IgD-negative memory B cell (primary cell): ENCODE results near the gene GSTO2. TPM values are rescaled to one million over a fixed set of nuclear protein-coding genes. Genes with fewer than 3 reads are reported as not detected.

ENCODE experiments used
- H3K27ac Mint-ChIP-seq, 3 donors: one replicate each; pipeline ENCODE4 v1.8.0; 2020 to 2022; ENCODE audit warnings: mild to moderate bottlenecking in 3 of 3, mixed read lengths in 3 of 3, moderate library complexity in 1 of 3
- H3K27me3 Mint-ChIP-seq: one replicate; pipeline ENCODE4 v1.8.0; 2021; ENCODE audit warnings: mixed read lengths
- H3K36me3 Mint-ChIP-seq: one replicate; pipeline ENCODE4 v1.8.0; 2020; ENCODE audit warnings: mild to moderate bottlenecking, mixed read lengths
- H3K4me1 Mint-ChIP-seq, 3 donors: one replicate each; pipeline ENCODE4 v1.8.0; 2020 to 2022; ENCODE audit warnings: mixed read lengths in 3 of 3, mild to moderate bottlenecking in 1 of 3
- H3K4me3 Mint-ChIP-seq, 4 donors: one replicate each; pipeline ENCODE4 v1.8.0; 2020 to 2022; ENCODE audit warnings: mild to moderate bottlenecking in 4 of 4, mixed read lengths in 4 of 4, moderate library complexity in 3 of 4
- H3K9me3 Mint-ChIP-seq, 3 donors: one replicate each; pipeline ENCODE4 v1.8.0; 2020 to 2021; ENCODE audit warnings: mixed read lengths in 3 of 3, mild to moderate bottlenecking in 1 of 3
- polyA plus RNA-seq: library from polyadenylated mRNA; unstranded; fragments of 300-500 nt; fragmentation: Illumina TruSeq; gene quantifications from one replicate; pipeline ENCODE4 v1.2.3, GENCODE V29; 2021

Gene GSTO2
- polyA plus RNA-seq, 1 donor from 2014 or later: 0.90 TPM

DNA sequence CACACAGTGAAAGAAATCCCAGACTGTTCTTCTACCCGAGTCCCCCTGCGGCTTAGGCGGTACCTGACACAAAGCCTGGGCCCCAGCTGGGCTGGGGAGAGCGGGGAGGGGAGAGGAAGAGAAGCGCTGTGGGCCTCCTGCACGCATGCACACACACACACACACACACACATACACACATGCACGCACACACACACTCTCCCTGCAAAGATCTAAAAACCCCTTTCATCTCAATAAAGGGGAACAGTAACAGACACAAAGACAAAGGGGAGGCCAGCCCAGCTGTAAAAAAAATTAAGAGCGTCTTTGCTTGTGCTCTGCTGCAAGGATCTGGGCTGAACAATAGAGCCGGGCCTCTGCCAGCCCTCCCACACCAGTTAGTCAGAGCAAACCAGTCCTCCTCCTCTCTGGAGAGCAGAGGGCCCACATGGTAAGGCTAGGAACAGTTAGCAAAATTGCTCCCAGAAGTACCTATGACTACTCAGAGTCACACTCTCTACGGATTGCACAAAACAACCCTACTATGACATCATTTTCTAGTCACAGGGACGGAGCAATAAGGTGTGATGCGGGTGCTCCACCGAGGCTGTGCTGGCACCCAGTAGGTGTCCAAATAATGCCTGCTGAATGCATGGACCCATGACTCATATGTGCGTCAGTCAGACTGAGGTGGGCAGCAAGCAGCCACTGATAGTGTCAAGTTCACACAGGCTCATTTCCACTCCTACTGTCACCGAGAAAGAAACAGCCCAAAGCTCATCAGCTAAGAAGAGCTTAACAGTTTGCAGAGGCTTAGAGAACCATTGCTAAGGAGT, 60.1 kb downstream of the GSTO2 start:
- Mint-ChIP-seq H3K4me1 (peaks cover 60 to 80% (median 66%) of the 10 kb centered on the region in 3 donors), H3K4me3 (peak overlapping the region; percentile 56 to 92 (median 78)), H3K27ac (peak overlapping the region; percentile 77 to 94 (median 92)), H3K9me3 (no peaks in the 10 kb centered on the region), H3K36me3 (peaks cover 3% of the 10 kb centered on the region), H3K27me3 (no peaks in the 10 kb centered on the region)

DNA sequence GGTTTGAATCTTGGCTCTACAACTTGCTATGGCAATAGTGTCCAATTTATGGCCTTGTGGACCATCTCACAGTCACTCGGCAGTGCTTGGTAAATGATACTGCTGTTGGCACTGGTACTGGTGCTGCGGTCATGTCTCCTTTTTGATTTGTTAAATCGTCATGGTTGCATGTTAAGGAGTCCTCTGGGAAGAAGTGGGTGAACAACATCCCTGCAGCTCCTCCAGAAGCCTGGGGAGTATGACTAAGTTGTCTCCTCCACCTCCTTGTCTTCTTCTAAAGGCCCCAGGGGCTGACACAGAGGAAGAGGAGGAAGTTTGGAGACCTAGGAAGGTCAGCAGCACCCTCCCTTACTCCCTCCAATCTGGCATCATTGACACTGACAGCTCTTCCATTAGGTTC, 60.8 kb downstream of the GSTO2 start:
- peak overlapping the region in 2 of 3 donors; percentile 77 to 92 for H3K27ac Mint-ChIP-seq
- H3K27me3 Mint-ChIP-seq: no peaks in the 10 kb centered on the region
- H3K4me1 Mint-ChIP-seq: peaks cover 56 to 76% (median 67%) of the 10 kb centered on the region in 3 donors
- H3K36me3 Mint-ChIP-seq: peaks cover 3% of the 10 kb centered on the region
- H3K9me3 Mint-ChIP-seq: no peaks in the 10 kb centered on the region
- H3K4me3 Mint-ChIP-seq: peak overlapping the region in 2 of 4 donors; percentile 49 to 56

DNA sequence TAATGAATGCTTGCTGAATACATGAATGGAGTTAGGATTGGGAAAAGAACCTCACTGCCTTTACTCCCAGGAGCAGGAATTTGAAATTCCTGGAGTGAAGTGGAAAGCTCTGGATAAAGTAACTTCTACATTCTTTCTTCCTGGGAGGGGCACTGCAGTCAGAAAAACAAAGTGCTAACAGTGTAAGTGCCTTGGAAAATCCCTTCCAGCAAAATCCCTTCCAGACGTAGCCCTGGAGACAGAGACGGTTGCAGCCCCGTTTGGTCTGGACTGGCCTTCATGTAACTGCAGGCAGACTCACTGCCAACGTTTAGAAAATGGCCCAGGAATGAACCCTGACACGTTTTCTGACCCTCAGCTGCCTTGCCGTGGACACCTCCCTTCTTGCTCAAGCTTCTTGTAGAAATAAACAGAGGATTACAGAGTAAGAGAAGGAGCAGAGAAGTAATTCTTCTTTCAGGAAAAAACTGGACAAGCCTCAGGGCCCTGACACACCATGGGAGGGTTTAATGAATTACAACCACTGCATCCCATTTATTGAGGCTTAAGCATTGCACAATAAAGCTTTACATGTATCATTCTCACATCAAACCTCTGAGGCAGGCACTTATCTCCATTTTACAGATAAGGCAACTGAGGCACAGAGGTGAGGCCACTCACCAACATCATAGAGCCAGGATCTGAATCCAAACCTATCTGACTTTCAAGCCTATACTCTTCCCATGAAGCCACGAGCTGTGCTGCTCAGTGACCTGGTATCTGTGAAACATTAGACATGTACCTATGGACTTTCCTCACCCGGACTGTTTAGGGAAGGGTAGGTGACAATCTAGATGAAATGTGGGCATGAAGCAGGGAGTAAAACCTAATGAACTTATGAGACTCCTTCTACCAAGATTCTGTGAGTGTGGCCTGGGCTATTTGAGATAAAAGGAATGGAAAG, 61.5 kb downstream of the GSTO2 start:
- peak overlapping the region in 2 of 3 donors; percentile 77 to 78 for H3K27ac Mint-ChIP-seq
- H3K4me1 Mint-ChIP-seq: peaks cover 56 to 77% (median 69%) of the 10 kb centered on the region in 3 donors
- peak overlapping the region in 3 of 4 donors; percentile 49 to 85 (median 56) for H3K4me3 Mint-ChIP-seq
- H3K36me3 Mint-ChIP-seq: peaks cover 3% of the 10 kb centered on the region
- no peaks in the 10 kb centered on the region for H3K9me3 Mint-ChIP-seq
- H3K27me3 Mint-ChIP-seq: no peaks in the 10 kb centered on the region

DNA sequence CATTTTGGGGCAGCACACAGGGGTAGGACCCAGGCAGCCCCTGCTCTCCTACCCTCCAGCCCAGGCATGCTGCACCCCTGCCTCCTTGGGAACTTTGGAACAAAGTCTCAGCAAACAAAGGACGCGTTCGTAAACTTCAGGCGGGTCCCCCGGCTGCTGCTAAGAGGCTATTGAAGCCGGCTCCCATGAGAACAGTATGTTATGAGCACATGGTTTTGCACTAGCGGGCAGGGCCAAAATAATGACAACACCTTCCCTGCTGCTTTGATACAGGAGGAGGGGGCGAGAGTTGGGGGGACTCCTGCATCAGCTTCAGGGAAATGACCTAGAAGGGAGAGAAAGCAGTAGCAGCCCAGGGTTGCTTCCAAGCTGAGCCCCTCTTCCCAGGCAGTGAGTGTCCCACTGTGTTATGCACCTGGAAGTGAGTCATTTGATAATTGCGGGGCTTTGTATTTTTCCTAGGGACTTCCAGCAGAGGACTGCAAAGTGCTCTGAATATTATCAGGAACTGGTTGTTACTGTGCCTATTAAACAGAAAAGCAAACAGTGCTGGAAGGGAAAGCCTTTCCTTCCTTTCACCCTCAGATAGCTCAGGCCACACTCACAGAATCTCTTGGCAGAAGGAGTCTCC, 62.3 kb downstream of the GSTO2 start:
- Mint-ChIP-seq H3K9me3 (no peaks in the 10 kb centered on the region), H3K4me1 (peaks cover 54 to 78% (median 70%) of the 10 kb centered on the region in 3 donors), H3K4me3 (peak overlapping the region in 3 of 4 donors; percentile 25 to 85 (median 30)), H3K27ac (peak overlapping the region in 2 of 3 donors; percentile 78 to 80), H3K36me3 (peaks cover 3% of the 10 kb centered on the region), H3K27me3 (no peaks in the 10 kb centered on the region)

DNA sequence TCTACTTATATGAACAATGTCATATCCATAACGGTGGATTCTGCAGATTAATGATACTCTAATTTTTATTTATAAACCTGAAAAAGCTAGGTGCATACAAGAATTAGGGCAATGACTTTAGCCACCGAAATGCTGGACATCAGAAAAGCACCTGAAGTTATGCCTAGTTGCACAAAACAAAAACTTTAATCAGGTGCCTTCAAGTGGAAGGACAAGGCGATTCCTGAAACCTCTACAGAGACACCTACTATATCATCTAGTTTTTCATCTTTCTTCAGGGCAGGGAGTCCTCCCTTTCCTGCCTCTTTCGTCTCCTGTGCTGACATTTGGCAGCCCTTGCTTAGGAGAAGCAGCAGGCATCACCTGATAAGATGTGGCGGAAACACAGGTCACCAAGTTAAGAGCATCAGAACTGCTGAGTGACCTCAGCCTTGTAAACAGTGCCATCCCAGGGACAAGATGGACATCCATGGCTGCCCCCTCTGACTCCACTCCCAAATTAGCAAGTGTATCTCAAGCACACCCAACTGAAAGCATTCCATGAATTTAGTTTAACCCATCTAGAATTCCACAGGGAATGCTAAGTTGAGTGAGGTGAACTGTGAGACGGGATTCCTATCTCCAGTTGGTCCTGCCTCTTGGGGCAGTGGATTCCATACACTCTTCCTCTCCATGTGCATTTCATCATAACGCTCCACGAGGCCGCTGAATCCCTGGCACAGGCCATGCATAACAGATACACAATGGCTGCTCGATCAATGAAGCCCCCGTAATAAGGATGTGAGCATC, 63.5 kb downstream of the GSTO2 start:
- Mint-ChIP-seq H3K27me3 (no peaks in the 10 kb centered on the region), H3K36me3 (peaks cover 3% of the 10 kb centered on the region), H3K4me1 (peaks cover 55 to 72% (median 62%) of the 10 kb centered on the region in 3 donors), H3K9me3 (no peaks in the 10 kb centered on the region), H3K27ac (peak overlapping the region in 2 of 3 donors; percentile 80), H3K4me3 (peak overlapping the region in 3 of 4 donors; percentile 25 to 76 (median 64))

DNA sequence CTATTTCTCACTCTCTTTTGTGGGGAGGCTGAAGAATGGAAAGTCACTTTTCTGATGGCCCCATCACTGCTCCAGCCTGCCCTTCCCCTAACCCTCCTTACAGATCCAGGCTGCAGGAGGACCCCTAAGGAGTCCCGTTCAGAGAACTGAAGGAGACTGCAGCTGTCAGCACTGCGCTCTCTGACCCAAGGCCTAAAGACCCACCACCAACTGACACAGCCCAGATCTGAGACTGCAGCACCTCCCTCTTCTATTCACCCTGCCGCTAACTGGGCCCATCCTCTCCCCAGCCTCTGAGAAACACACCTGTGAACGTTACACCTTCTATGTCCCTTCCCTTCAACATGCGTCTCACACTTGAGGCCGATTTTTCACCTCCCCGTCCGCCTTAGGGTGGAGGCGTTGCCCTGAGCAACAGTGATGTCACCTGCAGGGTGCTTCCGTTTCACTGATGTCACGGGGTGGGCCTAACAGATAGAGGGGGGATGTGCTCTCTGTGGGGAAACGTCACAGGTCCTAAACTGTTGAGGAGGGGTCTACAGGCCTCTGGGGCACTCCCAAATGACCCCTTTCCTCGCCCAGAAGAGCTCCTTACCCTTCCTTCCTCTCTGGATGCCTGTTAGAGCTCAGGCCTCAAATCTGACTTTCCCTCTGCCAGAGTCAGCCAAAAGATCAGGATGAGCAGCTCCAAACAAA, 64.2 kb downstream of the GSTO2 start:
- Mint-ChIP-seq H3K4me3 (peak overlapping the region in 3 of 4 donors; percentile 55 to 76 (median 64)), H3K9me3 (no peaks in the 10 kb centered on the region), H3K36me3 (peaks cover 3% of the 10 kb centered on the region), H3K27me3 (no peaks in the 10 kb centered on the region), H3K27ac (peak overlapping the region; percentile 80 to 84 (median 80)), H3K4me1 (peaks cover 55 to 66% (median 60%) of the 10 kb centered on the region in 3 donors)

DNA sequence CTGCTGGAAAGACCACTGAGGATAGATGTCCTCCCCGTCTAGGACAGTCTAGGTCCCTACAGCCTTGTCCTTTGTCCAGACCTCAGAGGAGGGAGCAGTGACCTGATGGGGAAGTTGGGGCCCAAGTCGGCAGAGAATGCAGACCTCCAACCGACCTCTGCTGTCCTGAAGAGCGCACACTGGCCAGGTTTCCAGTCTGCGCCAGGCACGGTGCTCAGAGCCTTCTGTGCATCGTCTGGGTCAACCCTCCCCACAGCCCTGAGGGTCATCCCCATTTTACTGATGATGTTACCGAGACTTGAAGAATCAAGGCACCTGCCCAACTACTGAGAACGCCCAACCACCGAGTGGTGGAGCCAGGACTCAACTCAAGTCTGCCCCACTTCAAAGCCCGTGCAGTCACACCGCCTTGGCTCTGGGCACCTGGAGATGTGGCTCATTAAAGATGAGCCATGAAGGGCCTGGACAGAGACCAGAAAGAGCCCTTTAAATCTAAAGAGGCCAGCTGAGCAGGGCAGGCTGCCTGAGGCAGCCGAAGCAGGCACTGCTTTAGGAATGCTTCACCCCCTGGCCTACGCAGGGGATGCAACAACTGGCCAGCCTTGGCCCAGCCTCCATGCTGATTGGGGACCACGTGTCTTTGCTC, 64.9 kb downstream of the GSTO2 start:
- Mint-ChIP-seq H3K4me1 (peaks cover 55 to 60% (median 57%) of the 10 kb centered on the region in 3 donors), H3K9me3 (no peaks in the 10 kb centered on the region), H3K4me3 (peak overlapping the region in 2 of 4 donors; percentile 55 to 58), H3K27me3 (peaks cover 1% of the 10 kb centered on the region), H3K27ac (peak overlapping the region in 1 of 3 donors; percentile 80), H3K36me3 (peaks cover 3% of the 10 kb centered on the region)

DNA sequence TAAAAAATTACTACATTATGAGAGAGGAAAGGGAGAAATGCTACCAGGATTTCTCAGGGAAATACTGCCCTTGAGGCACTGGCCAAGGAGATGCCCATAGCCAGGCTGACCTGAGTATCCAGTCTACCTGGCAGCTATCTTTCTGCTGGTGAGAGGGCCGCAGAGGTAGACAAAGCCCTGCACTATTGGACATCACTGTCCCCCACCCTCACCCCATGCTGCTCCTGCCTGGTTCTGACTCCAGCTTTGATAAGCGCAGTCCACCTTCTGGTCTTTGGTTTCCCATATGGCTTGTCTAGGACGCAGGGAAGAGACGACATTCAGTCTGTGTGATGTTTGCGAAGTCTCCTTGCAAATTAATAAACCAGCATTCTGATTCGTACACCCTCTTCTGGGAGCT, 65.6 kb downstream of the GSTO2 start:
- H3K27me3 Mint-ChIP-seq: peaks cover 1% of the 10 kb centered on the region

DNA sequence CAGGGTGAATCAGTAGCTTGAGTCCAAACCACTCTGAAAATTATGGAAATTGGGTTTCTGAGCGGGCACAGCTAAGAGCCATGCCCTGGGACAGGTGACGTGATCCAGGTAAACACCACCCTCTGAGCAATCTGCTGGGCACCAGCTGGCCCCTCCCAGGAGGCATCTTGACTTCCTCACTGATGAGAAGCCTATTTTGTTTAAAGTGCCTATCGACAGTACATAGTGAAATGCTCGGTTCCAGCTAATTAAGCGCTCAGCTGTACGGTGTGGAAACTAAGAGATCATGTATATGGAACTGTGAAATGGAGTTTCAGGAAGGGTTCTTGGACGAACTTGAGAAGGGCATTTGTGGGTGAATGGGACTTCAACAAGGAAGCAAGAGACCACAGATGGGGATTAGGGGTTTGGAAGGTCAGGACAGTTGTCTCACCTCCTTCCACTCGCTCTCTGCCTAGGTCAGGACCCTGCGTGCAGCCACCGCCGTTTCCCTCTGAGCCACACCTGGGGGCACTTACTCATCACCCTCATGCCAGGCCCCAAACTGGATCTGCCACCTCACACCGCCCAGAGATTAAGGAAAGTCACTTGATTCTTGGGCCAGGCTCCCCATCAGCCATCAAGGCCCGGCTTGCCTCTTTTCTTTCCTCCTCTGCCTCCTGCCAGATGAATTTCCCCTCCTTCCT, 66.1 kb downstream of the GSTO2 start:
- Mint-ChIP-seq H3K27me3 (peaks cover 1% of the 10 kb centered on the region), H3K4me3 (peak overlapping the region; percentile 35 to 93 (median 84)), H3K9me3 (no peaks in the 10 kb centered on the region), H3K4me1 (peaks cover 47 to 57% (median 48%) of the 10 kb centered on the region in 3 donors), H3K36me3 (peaks cover 3% of the 10 kb centered on the region), H3K27ac (peak overlapping the region; percentile 86 to 93 (median 90))

More for the DNA sequence above, 65.6 kb downstream of the GSTO2 start:
- peaks cover 50 to 59% (median 50%) of the 10 kb centered on the region in 3 donors for H3K4me1 Mint-ChIP-seq
- peaks cover 3% of the 10 kb centered on the region for H3K36me3 Mint-ChIP-seq
- no peaks in the 10 kb centered on the region for H3K9me3 Mint-ChIP-seq
- peak overlapping the region; percentile 23 to 93 (median 90) for H3K27ac Mint-ChIP-seq
- H3K4me3 Mint-ChIP-seq: peak overlapping the region in 3 of 4 donors; percentile 81 to 93 (median 86)

DNA sequence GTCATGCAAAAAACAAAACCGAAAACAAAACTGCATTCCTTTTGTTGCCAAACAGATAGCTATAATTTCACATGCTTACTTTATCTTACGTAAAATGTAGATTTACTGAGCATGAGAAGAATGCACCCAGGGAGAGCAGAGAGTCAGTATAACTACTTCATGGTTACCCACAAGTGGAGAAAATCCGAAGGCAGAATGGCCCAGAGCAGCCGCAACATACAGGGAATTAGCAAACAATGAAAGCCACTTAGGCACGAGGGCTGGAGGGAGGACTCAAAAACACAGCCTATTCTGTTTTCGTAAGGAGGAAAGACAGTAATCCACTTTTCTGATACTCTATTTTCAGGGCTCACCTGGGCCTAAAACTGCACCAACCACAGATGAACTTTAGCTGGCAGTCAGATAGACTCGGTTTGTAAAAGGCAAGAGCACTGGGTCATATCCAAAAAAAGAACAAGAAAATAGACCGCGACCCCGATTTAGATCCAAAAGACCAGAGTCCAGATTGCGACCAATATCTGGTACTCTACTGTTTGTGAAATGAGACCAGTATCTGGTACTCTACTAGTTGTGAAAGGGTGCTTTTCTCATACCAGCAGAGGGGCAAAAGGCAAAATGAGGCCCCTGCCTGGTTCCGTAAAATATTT, 68.0 kb downstream of the GSTO2 start:
- Mint-ChIP-seq H3K4me3 (peak overlapping the region; percentile 99 to 100 (median 99)), H3K4me1 (peaks cover 36 to 40% (median 36%) of the 10 kb centered on the region in 3 donors), H3K36me3 (no peaks in the 10 kb centered on the region), H3K27me3 (peaks cover 1% of the 10 kb centered on the region), H3K9me3 (no peaks in the 10 kb centered on the region), H3K27ac (peak overlapping the region; percentile 89 to 97 (median 96))

DNA sequence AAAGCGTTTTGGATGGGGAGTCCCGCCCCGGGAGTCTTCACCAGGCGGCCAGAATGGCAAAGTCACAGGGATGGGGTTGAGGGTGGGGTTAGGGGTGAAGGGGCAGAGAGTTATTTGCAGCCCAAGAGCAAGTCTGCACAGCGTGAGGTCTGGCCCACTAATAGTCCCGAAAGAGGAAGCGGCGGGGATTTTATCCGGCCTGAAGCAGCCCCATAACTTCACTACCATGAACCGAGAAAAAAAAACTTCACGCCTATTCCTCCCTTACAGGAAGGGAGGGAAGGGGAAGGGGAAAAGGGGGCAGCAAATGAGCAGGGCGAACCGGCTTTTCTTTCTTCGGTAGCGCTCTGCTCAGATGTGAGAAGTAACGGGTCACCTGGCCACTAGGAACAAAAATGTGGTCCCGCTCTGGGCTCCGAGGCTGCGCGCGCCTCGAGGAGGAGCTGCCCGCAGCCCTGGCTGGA, 68.6 kb downstream of the GSTO2 start:
- no peaks in the 10 kb centered on the region for H3K36me3 Mint-ChIP-seq
- no peaks in the 10 kb centered on the region for H3K9me3 Mint-ChIP-seq
- H3K4me1 Mint-ChIP-seq: peaks cover 35 to 38% (median 35%) of the 10 kb centered on the region in 3 donors
- peak overlapping the region; percentile 99 to 100 (median 99) for H3K4me3 Mint-ChIP-seq
- peak overlapping the region; percentile 89 to 97 (median 96) for H3K27ac Mint-ChIP-seq
- peaks cover 1% of the 10 kb centered on the region for H3K27me3 Mint-ChIP-seq
